WTC11 (cell line): Measurements from ENCODE around the gene TACC2. TPM values are rescaled to one million over a fixed set of nuclear protein-coding genes. Genes with fewer than 3 reads are reported as not detected.

ENCODE experiments used
- ATAC-seq: fragments of 200-7000 bp; cut with Tn5 transposase; 2 replicates; pipeline ENCODE4 v1.10.0; 2021; ENCODE audit warnings: mild to moderate bottlenecking, moderate library complexity
- CTCF ChIA-PET: fragments of 300-600 bp; sonication (Branson Sonifier 250); formaldehyde crosslinking; loops from one replicate; lab custom pipeline; 2021; ENCODE audit warnings: antibody characterized with exemption; lab: Charles Lee
- POLR2A ChIA-PET: fragments of 350-600 bp; sonication (Branson Sonifier 250); formaldehyde crosslinking; loops from one replicate; lab custom pipeline; 2021; ENCODE audit warnings: antibody characterized with exemption; lab: Charles Lee
- DNase-seq: peaks from one replicate; pipeline ENCODE4 v3.0.0; 2021; ENCODE audit warnings: low spot score
- H3K27ac Mint-ChIP-seq: 2 replicates; pipeline ENCODE4 v1.8.0; 2021; ENCODE audit warnings: mixed read lengths
- H3K27me3 Mint-ChIP-seq: 2 replicates; pipeline ENCODE4 v1.8.0; 2021; ENCODE audit warnings: low read depth, mild to moderate bottlenecking, moderate library complexity, mixed read lengths
- H3K36me3 Mint-ChIP-seq: 2 replicates; pipeline ENCODE4 v1.8.0; 2021; ENCODE audit warnings: mixed read lengths
- H3K4me1 Mint-ChIP-seq: 2 replicates; pipeline ENCODE4 v1.8.0; 2022; ENCODE audit warnings: mixed read lengths
- H3K4me3 Mint-ChIP-seq: 2 replicates; pipeline ENCODE4 v1.8.0; 2021; ENCODE audit warnings: mild to moderate bottlenecking, moderate library complexity, mixed read lengths
- H3K9me3 Mint-ChIP-seq: 2 replicates; pipeline ENCODE4 v1.8.0; 2021; ENCODE audit warnings: mixed read lengths
- ETV6 ChIP-seq: sonication (generic); formaldehyde crosslinking; IDR thresholded peaks from 2 replicates; pipeline ENCODE4 v1.8.1; 2022; ENCODE audit warnings: mild to moderate bottlenecking, missing genetic modification reagents
- GRHL2 ChIP-seq: fragments of 250-450 bp; sonication (Bioruptor Pico); IDR thresholded peaks from 2 replicates; pipeline ENCODE4 v1.8.0; 2022; ENCODE audit warnings: mild to moderate bottlenecking, moderate library complexity; ENCODE audit not compliant: insufficient replicate concordance, severe bottlenecking
- GTF2I ChIP-seq: fragments of 250-450 bp; sonication (Bioruptor Pico); conservative IDR thresholded peaks from 2 replicates; pipeline ENCODE4 v1.4.0; 2021; ENCODE audit warnings: mild to moderate bottlenecking
- NR3C1 ChIP-seq: sonication (generic); formaldehyde crosslinking; conservative IDR thresholded peaks from 2 replicates; pipeline ENCODE4 v1.8.1; 2023; ENCODE audit warnings: low read depth, mild to moderate bottlenecking, missing genetic modification reagents
- OVOL2 ChIP-seq: fragments of 250-450 bp; sonication (Bioruptor Pico); IDR thresholded peaks from 2 replicates; pipeline ENCODE4 v1.9.0; 2021; ENCODE audit warnings: mild to moderate bottlenecking, borderline replicate concordance
- SMAD3 ChIP-seq: sonication (generic); formaldehyde crosslinking; IDR thresholded peaks from 2 replicates; pipeline ENCODE4 v1.8.0; 2022; ENCODE audit warnings: missing genetic modification reagents, mild to moderate bottlenecking, borderline replicate concordance
- TP53 ChIP-seq: sonication (generic); formaldehyde crosslinking; IDR thresholded peaks from 2 replicates; pipeline ENCODE4 v1.8.1; 2023; ENCODE audit warnings: mild to moderate bottlenecking, missing genetic modification reagents
- ZBTB21 ChIP-seq: sonication (generic); formaldehyde crosslinking; IDR thresholded peaks from 2 replicates; pipeline ENCODE4 v1.8.1; 2023; ENCODE audit warnings: mild to moderate bottlenecking, missing genetic modification reagents, borderline replicate concordance
- ZNF416 ChIP-seq: fragments of 250-450 bp; sonication (Bioruptor Pico); IDR thresholded peaks from 2 replicates; pipeline ENCODE4 v1.9.0; 2021; ENCODE audit warnings: mild to moderate bottlenecking, inconsistent platforms
- total RNA-seq: library from RNA; stranded (reverse); gene quantifications from 3 replicates; pipeline ENCODE4 v1.2.3, GENCODE V29; 2021
- TF ChIP-seq, protein P1 (sequence below): sonication (generic); formaldehyde crosslinking; IDR thresholded peaks from 2 replicates; pipeline ENCODE4 v1.8.1; 2022; ENCODE audit warnings: low read depth, mild to moderate bottlenecking, moderate library complexity, missing genetic modification reagents, borderline replicate concordance
- TF ChIP-seq, protein P2 (sequence below): fragments of 250-450 bp; sonication (Bioruptor Pico); IDR thresholded peaks from 2 replicates; pipeline ENCODE4 v1.9.0; 2021; ENCODE audit warnings: mild to moderate bottlenecking
- TF ChIP-seq, protein P3 (sequence below): sonication (generic); formaldehyde crosslinking; conservative IDR thresholded peaks from 2 replicates; pipeline ENCODE4 v1.8.1; 2023; ENCODE audit warnings: mild to moderate bottlenecking, low read depth, missing genetic modification reagents, moderate library complexity
- TF ChIP-seq, protein P4 (sequence below): sonication (generic); formaldehyde crosslinking; IDR thresholded peaks from 2 replicates; pipeline ENCODE4 v1.8.1; 2023; ENCODE audit warnings: mild to moderate bottlenecking, missing genetic modification reagents, moderate library complexity
- TF ChIP-seq, protein P5 (sequence below): sonication (generic); formaldehyde crosslinking; conservative IDR thresholded peaks from 2 replicates; pipeline ENCODE4 v1.8.1; 2022; ENCODE audit warnings: mild to moderate bottlenecking, missing genetic modification reagents
- TF ChIP-seq, protein P6 (sequence below): fragments of 250-450 bp; sonication (Bioruptor Pico); IDR thresholded peaks from 2 replicates; pipeline ENCODE4 v1.9.0; 2021; ENCODE audit warnings: mild to moderate bottlenecking, borderline replicate concordance
- TF ChIP-seq, protein P7 (sequence below): sonication (generic); formaldehyde crosslinking; IDR thresholded peaks from 2 replicates; pipeline ENCODE4 v1.8.0; 2022; ENCODE audit warnings: mild to moderate bottlenecking, missing genetic modification reagents
- TF ChIP-seq, protein P8 (sequence below): sonication (generic); formaldehyde crosslinking; IDR thresholded peaks from 2 replicates; pipeline ENCODE4 v1.8.1; 2022; ENCODE audit warnings: low read depth, missing genetic modification reagents, borderline replicate concordance

Gene TACC2
- total RNA-seq, 1 experiment from 2014 or later: 28.9 TPM

DNA sequence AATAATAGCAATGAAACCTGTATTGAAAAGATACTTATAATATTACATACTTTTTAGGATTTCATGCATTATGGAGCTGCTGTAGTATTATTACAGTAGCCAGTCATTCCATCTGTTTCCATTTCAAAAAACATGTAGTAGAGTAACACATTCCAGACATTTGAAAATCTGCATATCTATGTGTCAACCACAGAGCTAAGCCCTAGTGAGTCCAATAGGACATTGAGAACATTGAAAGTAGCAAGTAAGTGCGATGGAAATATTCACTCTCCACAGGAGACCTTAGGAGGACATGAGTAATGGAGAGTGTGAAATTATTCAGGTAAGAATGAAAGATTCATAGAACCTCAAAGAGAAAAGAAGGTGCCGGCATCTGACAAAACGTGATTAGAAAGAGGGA is 29.3 kb upstream of the TACC2 start:
- no peaks in the 10 kb centered on the region for H3K27me3 Mint-ChIP-seq
- H3K27ac Mint-ChIP-seq: peak overlapping the region; percentile 83
- POLR2A ChIA-PET: interaction anchor here (0.9 kb wide), 1 partner anchor 16 kb away, joined by 3 read pairs; no protein-coding TSS in a partner anchor
- peaks cover 14% of the 10 kb centered on the region for H3K4me1 Mint-ChIP-seq
- H3K4me3 Mint-ChIP-seq: no peak overlapping the region
- no peaks in the 10 kb centered on the region for H3K9me3 Mint-ChIP-seq
- peak; percentile 56 for ATAC-seq
- CTCF ChIA-PET: interaction anchor here (1.0 kb wide), 1 partner anchor 153 kb away, joined by 3 read pairs; no protein-coding TSS in a partner anchor
- DNase-seq: no peak
- TF ChIP-seq OVOL2 (CRISPR knock-in tag): no peak
- TF ChIP-seq TP53 (CRISPR knock-in tag): no peak
- TF ChIP-seq, protein P1, sequence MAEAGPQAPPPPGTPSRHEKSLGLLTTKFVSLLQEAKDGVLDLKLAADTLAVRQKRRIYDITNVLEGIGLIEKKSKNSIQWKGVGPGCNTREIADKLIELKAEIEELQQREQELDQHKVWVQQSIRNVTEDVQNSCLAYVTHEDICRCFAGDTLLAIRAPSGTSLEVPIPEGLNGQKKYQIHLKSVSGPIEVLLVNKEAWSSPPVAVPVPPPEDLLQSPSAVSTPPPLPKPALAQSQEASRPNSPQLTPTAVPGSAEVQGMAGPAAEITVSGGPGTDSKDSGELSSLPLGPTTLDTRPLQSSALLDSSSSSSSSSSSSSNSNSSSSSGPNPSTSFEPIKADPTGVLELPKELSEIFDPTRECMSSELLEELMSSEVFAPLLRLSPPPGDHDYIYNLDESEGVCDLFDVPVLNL: no peak
- TF ChIP-seq, protein P2, sequence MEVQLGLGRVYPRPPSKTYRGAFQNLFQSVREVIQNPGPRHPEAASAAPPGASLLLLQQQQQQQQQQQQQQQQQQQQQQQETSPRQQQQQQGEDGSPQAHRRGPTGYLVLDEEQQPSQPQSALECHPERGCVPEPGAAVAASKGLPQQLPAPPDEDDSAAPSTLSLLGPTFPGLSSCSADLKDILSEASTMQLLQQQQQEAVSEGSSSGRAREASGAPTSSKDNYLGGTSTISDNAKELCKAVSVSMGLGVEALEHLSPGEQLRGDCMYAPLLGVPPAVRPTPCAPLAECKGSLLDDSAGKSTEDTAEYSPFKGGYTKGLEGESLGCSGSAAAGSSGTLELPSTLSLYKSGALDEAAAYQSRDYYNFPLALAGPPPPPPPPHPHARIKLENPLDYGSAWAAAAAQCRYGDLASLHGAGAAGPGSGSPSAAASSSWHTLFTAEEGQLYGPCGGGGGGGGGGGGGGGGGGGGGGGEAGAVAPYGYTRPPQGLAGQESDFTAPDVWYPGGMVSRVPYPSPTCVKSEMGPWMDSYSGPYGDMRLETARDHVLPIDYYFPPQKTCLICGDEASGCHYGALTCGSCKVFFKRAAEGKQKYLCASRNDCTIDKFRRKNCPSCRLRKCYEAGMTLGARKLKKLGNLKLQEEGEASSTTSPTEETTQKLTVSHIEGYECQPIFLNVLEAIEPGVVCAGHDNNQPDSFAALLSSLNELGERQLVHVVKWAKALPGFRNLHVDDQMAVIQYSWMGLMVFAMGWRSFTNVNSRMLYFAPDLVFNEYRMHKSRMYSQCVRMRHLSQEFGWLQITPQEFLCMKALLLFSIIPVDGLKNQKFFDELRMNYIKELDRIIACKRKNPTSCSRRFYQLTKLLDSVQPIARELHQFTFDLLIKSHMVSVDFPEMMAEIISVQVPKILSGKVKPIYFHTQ: no peak
- TF ChIP-seq, protein P3, sequence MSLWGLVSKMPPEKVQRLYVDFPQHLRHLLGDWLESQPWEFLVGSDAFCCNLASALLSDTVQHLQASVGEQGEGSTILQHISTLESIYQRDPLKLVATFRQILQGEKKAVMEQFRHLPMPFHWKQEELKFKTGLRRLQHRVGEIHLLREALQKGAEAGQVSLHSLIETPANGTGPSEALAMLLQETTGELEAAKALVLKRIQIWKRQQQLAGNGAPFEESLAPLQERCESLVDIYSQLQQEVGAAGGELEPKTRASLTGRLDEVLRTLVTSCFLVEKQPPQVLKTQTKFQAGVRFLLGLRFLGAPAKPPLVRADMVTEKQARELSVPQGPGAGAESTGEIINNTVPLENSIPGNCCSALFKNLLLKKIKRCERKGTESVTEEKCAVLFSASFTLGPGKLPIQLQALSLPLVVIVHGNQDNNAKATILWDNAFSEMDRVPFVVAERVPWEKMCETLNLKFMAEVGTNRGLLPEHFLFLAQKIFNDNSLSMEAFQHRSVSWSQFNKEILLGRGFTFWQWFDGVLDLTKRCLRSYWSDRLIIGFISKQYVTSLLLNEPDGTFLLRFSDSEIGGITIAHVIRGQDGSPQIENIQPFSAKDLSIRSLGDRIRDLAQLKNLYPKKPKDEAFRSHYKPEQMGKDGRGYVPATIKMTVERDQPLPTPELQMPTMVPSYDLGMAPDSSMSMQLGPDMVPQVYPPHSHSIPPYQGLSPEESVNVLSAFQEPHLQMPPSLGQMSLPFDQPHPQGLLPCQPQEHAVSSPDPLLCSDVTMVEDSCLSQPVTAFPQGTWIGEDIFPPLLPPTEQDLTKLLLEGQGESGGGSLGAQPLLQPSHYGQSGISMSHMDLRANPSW (CRISPR knock-in tag): no peak
- TF ChIP-seq, protein P4, sequence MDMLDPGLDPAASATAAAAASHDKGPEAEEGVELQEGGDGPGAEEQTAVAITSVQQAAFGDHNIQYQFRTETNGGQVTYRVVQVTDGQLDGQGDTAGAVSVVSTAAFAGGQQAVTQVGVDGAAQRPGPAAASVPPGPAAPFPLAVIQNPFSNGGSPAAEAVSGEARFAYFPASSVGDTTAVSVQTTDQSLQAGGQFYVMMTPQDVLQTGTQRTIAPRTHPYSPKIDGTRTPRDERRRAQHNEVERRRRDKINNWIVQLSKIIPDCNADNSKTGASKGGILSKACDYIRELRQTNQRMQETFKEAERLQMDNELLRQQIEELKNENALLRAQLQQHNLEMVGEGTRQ: no peak
- no peak for TF ChIP-seq ETV6 (CRISPR knock-in tag)
- no peak for TF ChIP-seq GRHL2 (CRISPR knock-in tag)
- TF ChIP-seq ZNF416 (CRISPR knock-in tag): no peak
- TF ChIP-seq, protein P5, sequence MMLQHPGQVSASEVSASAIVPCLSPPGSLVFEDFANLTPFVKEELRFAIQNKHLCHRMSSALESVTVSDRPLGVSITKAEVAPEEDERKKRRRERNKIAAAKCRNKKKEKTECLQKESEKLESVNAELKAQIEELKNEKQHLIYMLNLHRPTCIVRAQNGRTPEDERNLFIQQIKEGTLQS: no peak
- H3K36me3 Mint-ChIP-seq: peaks cover 43% of the 10 kb centered on the region

DNA sequence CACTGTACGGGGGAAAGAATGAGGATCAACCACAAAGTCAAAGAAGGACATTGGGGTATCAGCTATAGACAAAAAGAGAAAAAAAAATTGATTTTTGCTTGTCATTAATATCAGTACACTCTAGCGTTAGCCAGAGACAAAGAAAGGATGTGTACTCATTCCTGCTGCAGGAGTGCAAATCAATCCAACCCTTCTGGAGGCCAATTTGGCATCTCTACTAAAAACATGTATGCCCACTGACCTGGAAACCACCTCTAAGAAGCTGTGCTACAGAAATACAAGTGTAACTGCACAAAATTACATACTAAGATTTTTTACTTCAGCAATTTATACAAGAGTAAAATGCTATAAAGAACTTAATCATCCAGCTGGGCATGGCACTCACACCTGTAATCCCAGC is 27.5 kb upstream of the TACC2 start:
- ATAC-seq: no peak
- Mint-ChIP-seq H3K9me3 (no peaks in the 10 kb centered on the region), H3K27ac (no peak overlapping the region), H3K36me3 (peaks cover 57% of the 10 kb centered on the region), H3K27me3 (no peaks in the 10 kb centered on the region), H3K4me3 (no peak overlapping the region), H3K4me1 (peaks cover 14% of the 10 kb centered on the region)
- ChIA-PET POLR2A (interaction anchor here (0.6 kb wide), 1 partner anchor 172 kb away, joined by 3 read pairs; no protein-coding TSS in a partner anchor), CTCF (no interaction called here)
- no peak for DNase-seq
- TF ChIP-seq, protein P6, sequence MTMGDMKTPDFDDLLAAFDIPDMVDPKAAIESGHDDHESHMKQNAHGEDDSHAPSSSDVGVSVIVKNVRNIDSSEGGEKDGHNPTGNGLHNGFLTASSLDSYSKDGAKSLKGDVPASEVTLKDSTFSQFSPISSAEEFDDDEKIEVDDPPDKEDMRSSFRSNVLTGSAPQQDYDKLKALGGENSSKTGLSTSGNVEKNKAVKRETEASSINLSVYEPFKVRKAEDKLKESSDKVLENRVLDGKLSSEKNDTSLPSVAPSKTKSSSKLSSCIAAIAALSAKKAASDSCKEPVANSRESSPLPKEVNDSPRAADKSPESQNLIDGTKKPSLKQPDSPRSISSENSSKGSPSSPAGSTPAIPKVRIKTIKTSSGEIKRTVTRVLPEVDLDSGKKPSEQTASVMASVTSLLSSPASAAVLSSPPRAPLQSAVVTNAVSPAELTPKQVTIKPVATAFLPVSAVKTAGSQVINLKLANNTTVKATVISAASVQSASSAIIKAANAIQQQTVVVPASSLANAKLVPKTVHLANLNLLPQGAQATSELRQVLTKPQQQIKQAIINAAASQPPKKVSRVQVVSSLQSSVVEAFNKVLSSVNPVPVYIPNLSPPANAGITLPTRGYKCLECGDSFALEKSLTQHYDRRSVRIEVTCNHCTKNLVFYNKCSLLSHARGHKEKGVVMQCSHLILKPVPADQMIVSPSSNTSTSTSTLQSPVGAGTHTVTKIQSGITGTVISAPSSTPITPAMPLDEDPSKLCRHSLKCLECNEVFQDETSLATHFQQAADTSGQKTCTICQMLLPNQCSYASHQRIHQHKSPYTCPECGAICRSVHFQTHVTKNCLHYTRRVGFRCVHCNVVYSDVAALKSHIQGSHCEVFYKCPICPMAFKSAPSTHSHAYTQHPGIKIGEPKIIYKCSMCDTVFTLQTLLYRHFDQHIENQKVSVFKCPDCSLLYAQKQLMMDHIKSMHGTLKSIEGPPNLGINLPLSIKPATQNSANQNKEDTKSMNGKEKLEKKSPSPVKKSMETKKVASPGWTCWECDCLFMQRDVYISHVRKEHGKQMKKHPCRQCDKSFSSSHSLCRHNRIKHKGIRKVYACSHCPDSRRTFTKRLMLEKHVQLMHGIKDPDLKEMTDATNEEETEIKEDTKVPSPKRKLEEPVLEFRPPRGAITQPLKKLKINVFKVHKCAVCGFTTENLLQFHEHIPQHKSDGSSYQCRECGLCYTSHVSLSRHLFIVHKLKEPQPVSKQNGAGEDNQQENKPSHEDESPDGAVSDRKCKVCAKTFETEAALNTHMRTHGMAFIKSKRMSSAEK: no peak
- TF ChIP-seq SMAD3 (CRISPR knock-in tag): no peak
- TF ChIP-seq ZNF416 (CRISPR knock-in tag): no peak
- TF ChIP-seq ZBTB21 (CRISPR knock-in tag): no peak
- no peak for TF ChIP-seq GTF2I (CRISPR knock-in tag)
- TF ChIP-seq, protein P7, sequence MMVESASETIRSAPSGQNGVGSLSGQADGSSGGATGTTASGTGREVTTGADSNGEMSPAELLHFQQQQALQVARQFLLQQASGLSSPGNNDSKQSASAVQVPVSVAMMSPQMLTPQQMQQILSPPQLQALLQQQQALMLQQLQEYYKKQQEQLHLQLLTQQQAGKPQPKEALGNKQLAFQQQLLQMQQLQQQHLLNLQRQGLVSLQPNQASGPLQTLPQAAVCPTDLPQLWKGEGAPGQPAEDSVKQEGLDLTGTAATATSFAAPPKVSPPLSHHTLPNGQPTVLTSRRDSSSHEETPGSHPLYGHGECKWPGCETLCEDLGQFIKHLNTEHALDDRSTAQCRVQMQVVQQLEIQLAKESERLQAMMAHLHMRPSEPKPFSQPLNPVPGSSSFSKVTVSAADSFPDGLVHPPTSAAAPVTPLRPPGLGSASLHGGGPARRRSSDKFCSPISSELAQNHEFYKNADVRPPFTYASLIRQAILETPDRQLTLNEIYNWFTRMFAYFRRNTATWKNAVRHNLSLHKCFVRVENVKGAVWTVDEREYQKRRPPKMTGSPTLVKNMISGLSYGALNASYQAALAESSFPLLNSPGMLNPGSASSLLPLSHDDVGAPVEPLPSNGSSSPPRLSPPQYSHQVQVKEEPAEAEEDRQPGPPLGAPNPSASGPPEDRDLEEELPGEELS: no peak
- TF ChIP-seq, protein P8, sequence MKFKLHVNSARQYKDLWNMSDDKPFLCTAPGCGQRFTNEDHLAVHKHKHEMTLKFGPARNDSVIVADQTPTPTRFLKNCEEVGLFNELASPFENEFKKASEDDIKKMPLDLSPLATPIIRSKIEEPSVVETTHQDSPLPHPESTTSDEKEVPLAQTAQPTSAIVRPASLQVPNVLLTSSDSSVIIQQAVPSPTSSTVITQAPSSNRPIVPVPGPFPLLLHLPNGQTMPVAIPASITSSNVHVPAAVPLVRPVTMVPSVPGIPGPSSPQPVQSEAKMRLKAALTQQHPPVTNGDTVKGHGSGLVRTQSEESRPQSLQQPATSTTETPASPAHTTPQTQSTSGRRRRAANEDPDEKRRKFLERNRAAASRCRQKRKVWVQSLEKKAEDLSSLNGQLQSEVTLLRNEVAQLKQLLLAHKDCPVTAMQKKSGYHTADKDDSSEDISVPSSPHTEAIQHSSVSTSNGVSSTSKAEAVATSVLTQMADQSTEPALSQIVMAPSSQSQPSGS: no peak
- TF ChIP-seq ETV6 (CRISPR knock-in tag): no peak
- TF ChIP-seq, protein P4: no peak
- no peak for TF ChIP-seq NR3C1
